NCI-H510A (cell line): Measurements from ENCODE around the gene MYEOV.

Experiments
- DNase-seq: peaks from one replicate; lab custom pipeline; 2025; lab: John Stamatoyannopoulos, UW

Gene MYEOV

DNA sequence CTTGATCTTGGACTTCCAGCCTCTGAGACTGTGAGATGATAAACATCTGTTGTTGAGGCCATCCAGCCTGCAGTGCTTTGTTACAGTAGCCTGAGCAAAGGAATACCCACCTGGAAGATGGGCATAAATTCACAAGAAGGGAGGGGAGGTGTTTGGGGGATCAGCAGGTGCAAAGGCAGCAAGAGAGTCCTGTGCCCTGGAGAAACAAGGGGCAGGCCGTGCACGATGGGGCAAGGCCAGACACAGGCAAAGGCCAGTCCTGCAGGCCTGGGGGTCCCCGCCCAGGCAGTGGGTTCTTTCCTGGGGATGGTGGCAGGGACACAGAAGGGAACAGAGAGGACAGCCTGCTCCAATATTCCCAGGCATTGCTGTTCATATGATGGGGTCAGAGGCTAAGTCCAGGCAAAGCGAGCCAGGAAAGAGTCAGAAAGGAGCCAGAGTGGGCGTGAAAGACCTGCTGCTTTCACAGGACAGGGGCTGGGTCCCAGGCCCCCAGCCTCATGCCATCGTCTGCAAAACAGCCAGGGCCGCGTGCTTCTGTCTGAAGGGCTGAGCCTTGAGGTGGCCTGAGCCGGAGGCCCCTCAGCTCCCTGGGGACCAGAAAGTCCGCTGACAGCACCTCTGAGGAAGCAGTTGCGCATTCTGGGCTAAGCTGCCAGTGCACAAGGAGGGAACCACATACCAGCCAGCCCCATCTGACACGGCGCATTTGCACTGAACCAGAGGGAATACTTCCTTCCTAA lies 48.8 kb downstream of the MYEOV start:
- DNase-seq, result no peak

DNA sequence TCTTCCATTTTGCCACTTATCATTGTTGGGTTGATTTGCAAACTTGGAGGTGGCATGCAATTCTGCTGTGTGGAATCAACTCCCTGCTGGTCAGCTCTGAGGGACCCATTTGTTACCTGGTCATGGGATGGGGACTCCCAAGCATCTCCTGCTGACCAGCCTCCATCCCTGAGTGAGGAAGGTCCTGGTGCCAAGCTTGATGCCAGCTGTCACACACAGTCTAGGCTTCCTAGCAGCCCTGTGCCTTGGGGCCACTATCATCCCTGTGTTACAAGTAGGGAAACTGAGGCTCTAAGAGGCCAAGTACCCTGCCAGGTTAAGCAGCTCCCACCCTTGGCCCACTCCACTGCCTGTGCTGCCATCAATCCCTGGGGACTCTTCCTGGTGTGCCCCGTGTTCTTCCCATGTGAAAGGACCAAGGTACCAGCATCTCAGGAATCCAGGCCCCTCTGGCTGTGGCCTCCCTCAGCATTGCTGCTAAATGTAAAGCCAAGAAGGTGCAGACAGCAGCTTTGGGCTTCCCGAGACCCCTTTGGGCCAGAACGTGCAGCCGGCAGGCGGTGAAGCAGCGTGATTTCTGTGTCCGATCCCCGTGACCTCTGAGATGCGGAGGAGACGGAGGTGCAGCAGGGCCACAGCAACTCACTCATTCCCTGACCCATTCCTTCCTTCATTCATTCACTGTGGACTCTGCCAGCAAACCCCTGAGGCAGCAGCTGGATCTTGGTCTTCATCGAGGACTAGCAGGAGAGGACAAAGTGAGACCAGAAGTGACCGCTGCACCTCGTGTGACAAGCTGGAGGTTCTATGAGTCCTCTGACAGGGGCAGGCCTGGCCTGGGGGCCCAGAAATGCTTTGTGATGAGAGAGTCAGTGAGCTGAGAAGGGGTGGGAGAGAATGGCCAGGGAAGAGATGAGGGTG lies 49.7 kb downstream of the MYEOV start:
- DNase-seq, result no peak

- no peak for DNase-seq
These were observed 50.7 kb downstream of the MYEOV start for GRCh38 chr11:69344570-69345145.
